Adrenal gland (tissue), 12 donors: Measurements from ENCODE around the gene NRXN3. TPM values are rescaled to one million over a fixed set of nuclear protein-coding genes. Genes with fewer than 3 reads are reported as not detected.

Source experiments
- DNase-seq, 7 donors: peaks; one replicate each; pipeline ENCODE4 v3.0.0-alpha.2; 2019 to 2020
- H3K27ac ChIP-seq, 5 donors: fragments of 200-600 bp; sonication (generic) in 4 of 5; 1 replicate in 3 of 5; 2 replicates in 2 of 5; pipeline versions ENCODE4 v1.5.1 to v1.8.0; 2016 to 2020; ENCODE audit warnings: mild to moderate bottlenecking in 1 of 5
- H3K27me3 ChIP-seq: fragments of 200-600 bp; 2 replicates; pipeline ENCODE4 v1.8.0; 2021
- H3K36me3 ChIP-seq, 2 donors: fragments of 200-600 bp; replicated peaks in 1 of 2; 1 replicate in 1 of 2; 2 replicates in 1 of 2; pipeline versions ENCODE4 v1.5.1 to v1.8.0; 2018 to 2022
- H3K4me1 ChIP-seq, 2 donors: fragments of 200-600 bp; replicated peaks in 1 of 2; 1 replicate in 1 of 2; 2 replicates in 1 of 2; pipeline versions ENCODE4 v1.5.1 to v1.8.0; 2018 to 2021
- H3K4me3 ChIP-seq, 4 donors: fragments of 200-600 bp; sonication (generic) in 3 of 4; one replicate each; pipeline ENCODE4 v1.5.1; 2016 to 2018
- H3K9me3 ChIP-seq, 3 donors: fragments of 200-600 bp; sonication (generic) in 1 of 3; replicated peaks in 1 of 3; 1 replicate in 2 of 3; 2 replicates in 1 of 3; pipeline versions ENCODE4 v1.5.1 to v1.8.0; 2016 to 2021
- POLR2A ChIP-seq, 2 donors: fragments of 450-650 bp; IDR thresholded peaks; one replicate each; pipeline ENCODE4 v1.6.1; 2017; ENCODE audit warnings: antibody characterized with exemption in 2 of 2, mild to moderate bottlenecking in 2 of 2, moderate library complexity in 1 of 2
- WGBS, 4 donors: extraction: QIAGEN DNeasy Blood & Tissue Kit in 2 of 4; methylation state at CpG; one replicate each; pipeline versions ENCODE4 v1.1.5 to v1.1.7; 2013 to 2017; 5-methylcytosine and 5-hydroxymethylcytosine counted together
- intact Hi-C, 2 donors: fragments of 100-400 bp; cut with DNase I; formaldehyde crosslinking; loops; one replicate each; pipeline versions ENCODE4 v1.14.1 to v1.15.0; 2022 to 2023
- polyA plus RNA-seq, 3 donors: library from polyadenylated mRNA; stranded (reverse); fragments of 200-250 nt in 2 of 3; fragments of 350-450 nt in 1 of 3; fragmentation: Illumina TruSeq in 1 of 3; extraction: RNeasy Lipid Tissue Mini Kit (QIAGEN cat#74804) in 1 of 3; gene quantifications; one replicate each; pipeline ENCODE4 v1.2.3, GENCODE V29; 2013 to 2014
- total RNA-seq, 9 donors: library from RNA; depleted of rRNA in 4 of 9; stranded (reverse); fragments of >200 nt in 4 of 9; fragments of 120-200 nt in 1 of 9; fragmentation: NEBNext Ultra II Directional in 1 of 9; extraction: Animal tissue kit (Norgen Biotek cat#: 25700) in 1 of 9; gene quantifications; one replicate each; pipeline versions ENCODE4 v1.1.0 to v1.2.4, GENCODE V29; 2013 to 2023
- TF ChIP-seq, protein P1 (sequence below), 6 experiments: fragments of 450-650 bp in 4 of 6; fragments of 200-600 bp in 2 of 6; sonication (generic) in 1 of 6; IDR thresholded peaks; 1 replicate in 5 of 6; 2 replicates in 1 of 6; pipeline versions ENCODE4 v1.5.1 to v1.8.0; 2016 to 2021; ENCODE audit warnings: antibody characterized with exemption in 6 of 6, mild to moderate bottlenecking in 2 of 6, moderate library complexity in 1 of 6
- donor health status: healthy with polysubstance abuse.
- donor health status: Bipolar disorder and iron deficiency.
- donor health status: DM: yes; HTN: yes; CAD: no.
- donor health status: DM: no; HTN: no; CAD: no.
- donor health status: DM: no; HTN: no; CAD: no.
- donor health status: DM: yes; HTN: yes; CAD: no.

NRXN3 gene
- total and polyA plus RNA-seq, 12 donors = 0.09 to 8.5 (median 1.6) TPM

GRCh38 chr14:79833781-79834180 lies 1663.6 kb downstream of the NRXN3 start:
- no peak for TF ChIP-seq POLR2A (IDR thresholded peaks at IDR 0.05)
- TF ChIP-seq, protein P1, sequence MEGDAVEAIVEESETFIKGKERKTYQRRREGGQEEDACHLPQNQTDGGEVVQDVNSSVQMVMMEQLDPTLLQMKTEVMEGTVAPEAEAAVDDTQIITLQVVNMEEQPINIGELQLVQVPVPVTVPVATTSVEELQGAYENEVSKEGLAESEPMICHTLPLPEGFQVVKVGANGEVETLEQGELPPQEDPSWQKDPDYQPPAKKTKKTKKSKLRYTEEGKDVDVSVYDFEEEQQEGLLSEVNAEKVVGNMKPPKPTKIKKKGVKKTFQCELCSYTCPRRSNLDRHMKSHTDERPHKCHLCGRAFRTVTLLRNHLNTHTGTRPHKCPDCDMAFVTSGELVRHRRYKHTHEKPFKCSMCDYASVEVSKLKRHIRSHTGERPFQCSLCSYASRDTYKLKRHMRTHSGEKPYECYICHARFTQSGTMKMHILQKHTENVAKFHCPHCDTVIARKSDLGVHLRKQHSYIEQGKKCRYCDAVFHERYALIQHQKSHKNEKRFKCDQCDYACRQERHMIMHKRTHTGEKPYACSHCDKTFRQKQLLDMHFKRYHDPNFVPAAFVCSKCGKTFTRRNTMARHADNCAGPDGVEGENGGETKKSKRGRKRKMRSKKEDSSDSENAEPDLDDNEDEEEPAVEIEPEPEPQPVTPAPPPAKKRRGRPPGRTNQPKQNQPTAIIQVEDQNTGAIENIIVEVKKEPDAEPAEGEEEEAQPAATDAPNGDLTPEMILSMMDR (IDR thresholded peaks at IDR 0.05) = no peak
- Histone ChIP-seq H3K9me3 (no peaks in the 10 kb centered on the region), H3K36me3 (no peaks in the 10 kb centered on the region), H3K27ac (no peak overlapping the region), H3K27me3 (no peaks in the 10 kb centered on the region), H3K4me1 (no peaks in the 10 kb centered on the region), H3K4me3 (no peak overlapping the region)
- 64 to 72% (median 69%) methylated on average over 3 of the region's 3 CpGs for WGBS, 4 donors
- DNase-seq = no peak
- intact Hi-C loops = no loop called here

GRCh38 chr14:79834868-79835267 lies 1664.7 kb downstream of the NRXN3 start:
- no peaks in the 10 kb centered on the region for H3K27me3 ChIP-seq
- TF ChIP-seq, protein P1 (IDR thresholded peaks at IDR 0.05) = no peak
- TF ChIP-seq POLR2A (IDR thresholded peaks at IDR 0.05) = no peak
- no peak overlapping the region for H3K4me3 ChIP-seq
- 84 to 86% (median 85%) methylated on average over 6 of the region's 6 CpGs for WGBS, 4 donors
- DNase-seq = no peak
- H3K36me3 ChIP-seq = no peaks in the 10 kb centered on the region
- no peaks in the 10 kb centered on the region for H3K4me1 ChIP-seq
- H3K9me3 ChIP-seq = no peaks in the 10 kb centered on the region
- intact Hi-C loops = no loop called here
- no peak overlapping the region for H3K27ac ChIP-seq

DNA sequence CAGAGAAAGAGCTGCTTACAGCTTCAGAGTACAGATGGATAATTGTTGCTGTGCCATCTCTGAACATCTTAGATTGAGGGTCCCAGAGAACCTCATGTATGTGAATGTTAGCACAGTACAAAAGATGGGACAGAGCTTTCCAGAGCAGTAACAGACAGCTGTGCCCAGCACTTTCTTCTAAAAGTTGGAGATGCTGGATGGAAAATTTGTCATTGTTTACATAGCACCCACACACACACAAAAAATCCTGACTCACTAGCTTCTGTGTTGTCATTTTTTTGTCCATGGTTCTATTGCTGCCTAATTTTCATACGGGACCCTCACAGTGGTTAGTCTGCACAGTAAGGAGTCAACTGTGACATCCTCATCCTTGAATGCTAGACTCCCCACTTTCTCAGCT lies 1666.4 kb downstream of the NRXN3 start:
- Histone ChIP-seq H3K27ac (no peak overlapping the region), H3K4me3 (no peak overlapping the region), H3K4me1 (no peaks in the 10 kb centered on the region), H3K9me3 (no peaks in the 10 kb centered on the region), H3K36me3 (no peaks in the 10 kb centered on the region), H3K27me3 (no peaks in the 10 kb centered on the region)
- no peak for DNase-seq
- intact Hi-C loops = no loop called here
- WGBS, 4 donors = 60 to 71% (median 61%) methylated on average over 1 of the region's 1 CpG
- no peak for TF ChIP-seq POLR2A (IDR thresholded peaks at IDR 0.05)
- TF ChIP-seq, protein P1 (IDR thresholded peaks at IDR 0.05) = no peak

DNA sequence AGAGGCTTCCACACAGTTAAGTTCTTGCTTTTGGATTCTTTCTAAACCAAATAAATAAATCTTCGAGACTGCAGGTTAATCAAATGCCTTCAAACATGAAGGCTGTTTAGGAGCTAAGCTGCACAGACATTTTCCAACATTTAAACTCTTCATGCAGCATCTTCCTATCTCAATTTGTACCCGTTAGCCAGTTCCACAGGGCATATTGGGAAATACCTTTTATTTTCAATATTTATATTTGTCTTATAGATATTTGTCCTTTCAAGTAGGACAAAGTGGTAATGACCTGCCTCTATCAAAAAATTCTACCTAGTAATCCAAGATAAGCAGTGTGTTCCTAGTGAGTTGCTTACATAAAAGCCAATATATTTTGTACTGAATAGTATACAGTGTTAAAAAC lies 1667.5 kb downstream of the NRXN3 start:
- no peak overlapping the region for H3K27ac ChIP-seq
- H3K9me3 ChIP-seq = no peaks in the 10 kb centered on the region
- no peak for DNase-seq
- H3K4me3 ChIP-seq = no peak overlapping the region
- TF ChIP-seq, protein P1 (IDR thresholded peaks at IDR 0.05) = no peak
- TF ChIP-seq POLR2A (IDR thresholded peaks at IDR 0.05) = no peak
- H3K27me3 ChIP-seq = no peaks in the 10 kb centered on the region
- intact Hi-C loops = no loop called here
- WGBS, 4 donors = 64 to 89% (median 80%) methylated on average over 2 of the region's 2 CpGs
- H3K36me3 ChIP-seq = no peaks in the 10 kb centered on the region
- no peaks in the 10 kb centered on the region for H3K4me1 ChIP-seq
